Vagina (tissue), 2 donors: Measurements from ENCODE around the gene SNAP47. TPM values are rescaled to one million over a fixed set of nuclear protein-coding genes. Genes with fewer than 3 reads are reported as not detected.

Experiments
- DNase-seq, 2 donors: peaks; one replicate each; pipeline ENCODE4 v3.0.0-alpha.2; 2017; ENCODE audit errors: extremely low spot score in 2 of 2
- H3K27ac ChIP-seq: fragments of 200-600 bp; sonication (generic); one replicate; pipeline ENCODE4 v1.5.1; 2019
- H3K27me3 ChIP-seq: fragments of 200-600 bp; sonication (generic); one replicate; pipeline ENCODE4 v1.5.1; 2019
- H3K36me3 ChIP-seq, 2 donors: fragments of 200-600 bp; sonication (generic); one replicate each; pipeline ENCODE4 v1.5.1; 2017 to 2019
- H3K4me1 ChIP-seq: fragments of 200-600 bp; sonication (generic); one replicate; pipeline ENCODE4 v1.5.1; 2019
- H3K4me3 ChIP-seq, 2 donors: fragments of 200-600 bp; sonication (generic); 1 replicate in 1 of 2; 2 replicates in 1 of 2; pipeline ENCODE4 v1.5.1; 2016 to 2019
- H3K9me3 ChIP-seq: fragments of 200-600 bp; sonication (generic); one replicate; pipeline ENCODE4 v1.5.1; 2019
- POLR2A ChIP-seq, 2 donors: fragments of 450-650 bp; IDR thresholded peaks; one replicate each; pipeline ENCODE4 v1.6.1; 2017; ENCODE audit warnings: antibody characterized with exemption in 2 of 2, mild to moderate bottlenecking in 2 of 2, moderate library complexity in 2 of 2
- POLR2AphosphoS5 ChIP-seq, 2 donors: sonication (generic); formaldehyde crosslinking; IDR thresholded peaks; one replicate each; pipeline ENCODE4 v1.9.0; 2017; ENCODE audit warnings: antibody characterized with exemption in 2 of 2, mild to moderate bottlenecking in 2 of 2, low read depth in 1 of 2; ENCODE audit not compliant: insufficient read depth in 1 of 2
- intact Hi-C: fragments of 100-400 bp; cut with DNase I; formaldehyde crosslinking; loops from one replicate; pipeline ENCODE4 v1.15.1; 2023
- total RNA-seq: library from RNA; depleted of rRNA; stranded (reverse); fragments of >200 nt; gene quantifications from one replicate; pipeline ENCODE4 v1.2.3, GENCODE V29; 2016
- TF ChIP-seq, protein P1 (sequence below), 3 experiments: fragments of 450-650 bp in 2 of 3; fragments of 200-600 bp in 1 of 3; sonication (generic) in 1 of 3; IDR thresholded peaks; one replicate each; pipeline ENCODE4 v1.5.1; 2017 to 2019; ENCODE audit warnings: antibody characterized with exemption in 3 of 3, mild to moderate bottlenecking in 2 of 3, moderate library complexity in 2 of 3

SNAP47 gene
- total RNA-seq, 1 donor from 2014 or later = 28.7 TPM

DNA sequence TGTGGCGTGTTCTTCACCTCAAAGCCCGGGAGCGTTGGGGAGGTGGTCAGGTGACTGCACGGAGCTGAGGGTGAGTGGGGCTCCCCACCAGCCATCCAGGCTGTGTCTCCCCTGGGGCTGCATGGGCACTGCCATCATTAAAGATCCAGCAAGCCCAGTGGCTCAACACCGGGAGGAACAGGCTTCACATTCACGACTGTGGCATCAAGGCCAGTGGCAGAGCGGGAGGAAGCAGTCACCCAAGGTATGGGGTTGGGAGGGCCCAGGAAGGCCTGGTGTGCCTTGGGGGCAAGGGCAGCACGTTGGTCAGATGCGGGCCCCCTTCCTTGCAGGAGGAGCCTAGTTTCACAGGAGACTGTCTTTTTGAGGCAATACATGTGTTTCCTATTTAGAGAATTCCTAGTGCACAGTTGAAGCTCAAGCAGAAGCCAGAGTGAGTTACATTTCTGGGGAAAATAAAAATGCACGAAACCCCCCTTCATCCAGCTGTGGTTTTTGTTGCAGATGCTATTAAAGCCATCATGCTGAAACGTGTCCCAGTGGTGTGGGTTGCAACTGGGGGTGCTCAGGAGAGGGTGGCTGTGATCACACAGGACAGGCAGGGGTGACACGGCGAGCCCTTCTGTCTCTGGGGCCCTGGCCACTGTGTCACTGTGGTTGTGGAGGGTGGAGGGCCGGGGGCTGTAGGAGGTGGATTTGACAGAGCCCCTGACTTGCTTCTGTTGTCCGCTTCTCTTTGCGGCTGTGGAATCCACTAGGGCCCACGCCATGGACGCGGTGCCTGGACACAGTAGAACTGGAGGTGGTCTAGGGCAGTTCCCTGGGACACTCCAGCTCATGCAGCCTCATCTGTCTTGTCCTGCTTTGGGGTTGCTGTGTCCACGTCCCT lies 34.1 kb downstream of the SNAP47 start:
- H3K4me3 ChIP-seq = no peak overlapping the region
- no peaks in the 10 kb centered on the region for H3K9me3 ChIP-seq
- TF ChIP-seq POLR2AphosphoS5 (IDR thresholded peaks at IDR 0.05; ENCODE audit: insufficient read depth in 1 of 2, low read depth in 1 of 2) (no peak), POLR2A (IDR thresholded peaks at IDR 0.05) (no peak)
- TF ChIP-seq, protein P1, sequence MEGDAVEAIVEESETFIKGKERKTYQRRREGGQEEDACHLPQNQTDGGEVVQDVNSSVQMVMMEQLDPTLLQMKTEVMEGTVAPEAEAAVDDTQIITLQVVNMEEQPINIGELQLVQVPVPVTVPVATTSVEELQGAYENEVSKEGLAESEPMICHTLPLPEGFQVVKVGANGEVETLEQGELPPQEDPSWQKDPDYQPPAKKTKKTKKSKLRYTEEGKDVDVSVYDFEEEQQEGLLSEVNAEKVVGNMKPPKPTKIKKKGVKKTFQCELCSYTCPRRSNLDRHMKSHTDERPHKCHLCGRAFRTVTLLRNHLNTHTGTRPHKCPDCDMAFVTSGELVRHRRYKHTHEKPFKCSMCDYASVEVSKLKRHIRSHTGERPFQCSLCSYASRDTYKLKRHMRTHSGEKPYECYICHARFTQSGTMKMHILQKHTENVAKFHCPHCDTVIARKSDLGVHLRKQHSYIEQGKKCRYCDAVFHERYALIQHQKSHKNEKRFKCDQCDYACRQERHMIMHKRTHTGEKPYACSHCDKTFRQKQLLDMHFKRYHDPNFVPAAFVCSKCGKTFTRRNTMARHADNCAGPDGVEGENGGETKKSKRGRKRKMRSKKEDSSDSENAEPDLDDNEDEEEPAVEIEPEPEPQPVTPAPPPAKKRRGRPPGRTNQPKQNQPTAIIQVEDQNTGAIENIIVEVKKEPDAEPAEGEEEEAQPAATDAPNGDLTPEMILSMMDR (IDR thresholded peaks at IDR 0.05) = no peak
- no peak for DNase-seq
- intact Hi-C loops = no loop called here
- no peaks in the 10 kb centered on the region for H3K4me1 ChIP-seq
- no peaks in the 10 kb centered on the region for H3K27me3 ChIP-seq
- peaks cover 0 to 33% of the 10 kb centered on the region in 2 donors for H3K36me3 ChIP-seq
- no peak overlapping the region for H3K27ac ChIP-seq

DNA sequence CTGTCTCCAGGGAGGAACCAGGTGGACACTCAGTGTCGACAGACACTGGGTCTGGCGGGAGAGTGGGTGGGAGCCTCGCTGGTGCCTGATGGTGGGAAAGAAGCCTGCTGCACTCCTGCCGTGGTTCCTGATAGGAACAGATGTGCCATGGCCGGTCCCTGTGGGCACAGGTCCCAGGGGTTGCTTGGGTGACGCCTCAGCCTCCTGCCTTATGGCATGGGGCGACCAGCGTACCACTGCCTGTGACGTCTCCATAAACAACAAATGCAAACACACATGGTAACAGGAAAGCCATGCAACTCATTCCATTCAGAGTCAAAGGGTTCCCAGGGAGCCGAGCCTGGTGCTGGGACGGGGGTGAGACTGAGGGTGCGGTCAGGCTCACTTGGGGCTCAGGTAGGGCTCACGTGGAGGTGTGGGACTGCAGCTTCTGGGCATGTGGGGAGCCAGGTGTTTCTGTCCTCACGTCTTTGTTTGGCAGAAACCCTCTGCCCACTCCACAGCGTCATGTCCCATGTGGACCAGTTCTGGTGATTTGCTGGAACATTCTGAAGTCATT lies 34.8 kb downstream of the SNAP47 start:
- Histone ChIP-seq H3K27ac (no peak overlapping the region), H3K36me3 (peaks cover 0 to 30% of the 10 kb centered on the region in 2 donors), H3K9me3 (no peaks in the 10 kb centered on the region), H3K4me1 (no peaks in the 10 kb centered on the region), H3K4me3 (no peak overlapping the region), H3K27me3 (no peaks in the 10 kb centered on the region)
- no peak for TF ChIP-seq POLR2AphosphoS5 (IDR thresholded peaks at IDR 0.05; ENCODE audit: insufficient read depth in 1 of 2, low read depth in 1 of 2)
- TF ChIP-seq POLR2A (IDR thresholded peaks at IDR 0.05) = no peak
- TF ChIP-seq, protein P1 (IDR thresholded peaks at IDR 0.05) = no peak
- intact Hi-C loops = no loop called here
- no peak for DNase-seq

DNA sequence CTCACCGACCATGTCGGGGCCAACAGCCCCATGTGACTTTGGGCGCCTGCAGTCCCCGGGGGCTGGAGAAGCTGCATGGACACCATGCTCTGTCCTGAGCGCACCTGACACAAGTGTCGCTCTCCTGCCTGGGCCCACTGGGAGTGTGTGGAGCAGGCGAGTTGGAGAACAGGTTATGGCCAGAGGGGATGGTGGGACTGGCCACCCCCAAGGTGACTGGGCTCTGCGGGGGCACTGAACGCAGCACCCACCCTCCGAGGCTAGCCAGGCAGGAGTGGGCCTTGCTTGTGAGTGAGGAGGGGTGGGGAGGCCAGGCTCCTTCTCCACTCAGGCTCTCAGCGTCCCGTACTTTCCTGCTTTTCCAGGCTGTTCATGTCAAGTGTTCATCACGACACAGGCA lies 35.6 kb downstream of the SNAP47 start:
- Histone ChIP-seq H3K27me3 (no peaks in the 10 kb centered on the region), H3K36me3 (peaks cover 0 to 30% of the 10 kb centered on the region in 2 donors), H3K27ac (no peak overlapping the region), H3K4me1 (no peaks in the 10 kb centered on the region), H3K4me3 (no peak overlapping the region), H3K9me3 (no peaks in the 10 kb centered on the region)
- intact Hi-C loops = no loop called here
- no peak for TF ChIP-seq POLR2A (IDR thresholded peaks at IDR 0.05)
- TF ChIP-seq, protein P1 (IDR thresholded peaks at IDR 0.05) = no peak
- TF ChIP-seq POLR2AphosphoS5 (IDR thresholded peaks at IDR 0.05; ENCODE audit: insufficient read depth in 1 of 2, low read depth in 1 of 2) = no peak
- no peak for DNase-seq

DNA sequence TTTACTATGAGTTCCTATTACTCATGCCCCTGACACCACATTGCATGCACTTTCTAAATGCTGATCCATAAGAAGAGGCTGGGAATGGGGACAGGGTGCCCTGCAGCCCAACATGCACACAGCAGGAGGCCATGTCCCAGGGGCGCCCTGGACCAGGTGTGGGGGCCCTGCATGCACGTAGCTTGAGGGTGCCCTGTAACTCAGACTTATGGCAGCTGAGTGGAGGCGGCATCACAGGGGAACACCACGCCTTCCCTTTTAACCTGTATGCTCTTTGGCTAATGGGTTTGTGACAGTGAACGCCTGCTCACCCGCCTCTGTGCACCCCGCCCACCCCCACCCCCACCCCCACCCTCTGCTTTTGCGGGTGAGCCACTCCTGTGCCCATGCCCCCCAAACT lies 36.1 kb downstream of the SNAP47 start:
- H3K4me3 ChIP-seq = no peak overlapping the region
- no peak for DNase-seq
- H3K9me3 ChIP-seq = no peaks in the 10 kb centered on the region
- no peaks in the 10 kb centered on the region for H3K4me1 ChIP-seq
- H3K27me3 ChIP-seq = no peaks in the 10 kb centered on the region
- intact Hi-C loops = no loop called here
- no peak for TF ChIP-seq POLR2AphosphoS5 (IDR thresholded peaks at IDR 0.05; ENCODE audit: insufficient read depth in 1 of 2, low read depth in 1 of 2)
- TF ChIP-seq POLR2A (IDR thresholded peaks at IDR 0.05) = no peak
- TF ChIP-seq, protein P1 (IDR thresholded peaks at IDR 0.05) = no peak
- H3K27ac ChIP-seq = no peak overlapping the region
- H3K36me3 ChIP-seq = peaks cover 0 to 31% of the 10 kb centered on the region in 2 donors

DNA sequence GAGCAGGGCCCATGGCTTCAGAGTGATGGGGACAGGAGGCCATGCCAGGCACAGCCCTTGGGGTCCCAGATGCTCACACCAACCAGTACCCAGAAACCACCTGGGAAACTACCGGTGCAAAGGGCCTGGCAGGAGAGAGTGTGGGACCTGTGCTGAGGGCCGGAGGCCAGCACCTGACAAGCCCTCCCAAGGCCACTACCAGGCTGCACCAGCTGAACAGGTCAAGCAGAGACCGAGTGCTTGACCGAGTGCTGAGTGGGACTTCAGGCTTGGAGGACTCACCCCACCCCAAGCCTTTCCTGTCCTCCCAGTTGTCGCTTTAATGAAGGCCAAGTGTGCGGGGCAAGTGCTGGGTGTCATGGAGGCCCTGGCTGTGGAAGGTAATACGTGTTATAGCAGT lies 36.5 kb downstream of the SNAP47 start:
- Histone ChIP-seq H3K4me1 (no peaks in the 10 kb centered on the region), H3K36me3 (peaks cover 0 to 36% of the 10 kb centered on the region in 2 donors), H3K9me3 (no peaks in the 10 kb centered on the region), H3K4me3 (no peak overlapping the region), H3K27me3 (no peaks in the 10 kb centered on the region), H3K27ac (no peak overlapping the region)
- no peak for DNase-seq
- TF ChIP-seq POLR2AphosphoS5 (IDR thresholded peaks at IDR 0.05; ENCODE audit: insufficient read depth in 1 of 2, low read depth in 1 of 2) = no peak
- no peak for TF ChIP-seq POLR2A (IDR thresholded peaks at IDR 0.05)
- TF ChIP-seq, protein P1 (IDR thresholded peaks at IDR 0.05) = no peak
- intact Hi-C loops = no loop called here
